CD4-positive, alpha-beta memory T cell (primary cell): ENCODE results near the gene SPAG9. TPM values are rescaled to one million over a fixed set of nuclear protein-coding genes. Genes with fewer than 3 reads are reported as not detected.

Experiments used
- CTCF ChIA-PET: fragments of 350-600 bp; sonication (Branson Sonifier 250); formaldehyde crosslinking; loops from one replicate; lab custom pipeline; 2021; ENCODE audit warnings: inconsistent platforms; ENCODE audit not compliant: partially characterized antibody; lab: Charles Lee
- POLR2A ChIA-PET: fragments of 350-600 bp; sonication (Branson Sonifier 250); formaldehyde crosslinking; loops from one replicate; lab custom pipeline; 2021; ENCODE audit not compliant: partially characterized antibody; lab: Charles Lee
- DNase-seq, 5 donors: peaks; one replicate each; pipeline versions ENCODE4 v3.0.0 to v3.0.0-alpha.2; 2020 to 2022; ENCODE audit warnings: mixed read lengths in 1 of 5
- H3K27ac ChIP-seq: one replicate; pipeline ENCODE4 v1.7.0; 2013; ENCODE audit warnings: low read depth, low read length
- H3K27me3 ChIP-seq: 2 replicates; pipeline ENCODE4 v1.7.0; 2013; ENCODE audit warnings: mild to moderate bottlenecking, low read length, moderate library complexity; ENCODE audit not compliant: insufficient read depth
- H3K36me3 ChIP-seq: 2 replicates; pipeline ENCODE4 v1.7.0; 2013; ENCODE audit warnings: mild to moderate bottlenecking, low read length, moderate library complexity; ENCODE audit not compliant: insufficient read depth
- H3K4me1 ChIP-seq: 2 replicates; pipeline ENCODE4 v1.7.0; 2013; ENCODE audit warnings: mild to moderate bottlenecking, low read length, moderate library complexity; ENCODE audit not compliant: insufficient read depth
- H3K4me3 ChIP-seq, 2 donors: one replicate each; pipeline ENCODE4 v1.7.0; 2013; ENCODE audit warnings: low read length in 2 of 2, mild to moderate bottlenecking in 1 of 2
- H3K9me3 ChIP-seq, 2 donors: one replicate each; pipeline ENCODE4 v1.7.0; 2013; ENCODE audit warnings: low read length in 2 of 2, control low read depth in 1 of 2; ENCODE audit not compliant: control insufficient read depth in 1 of 2
- H3K27ac Mint-ChIP-seq, 7 donors: one replicate each; pipeline ENCODE4 v1.8.0; 2020 to 2021; ENCODE audit warnings: mixed read lengths in 7 of 7, mild to moderate bottlenecking in 6 of 7, inconsistent platforms in 3 of 7, moderate library complexity in 3 of 7
- H3K27me3 Mint-ChIP-seq, 2 donors: one replicate each; pipeline ENCODE4 v1.8.0; 2020 to 2021; ENCODE audit warnings: mixed read lengths in 2 of 2
- H3K36me3 Mint-ChIP-seq, 2 donors: one replicate each; pipeline ENCODE4 v1.8.0; 2020 to 2021; ENCODE audit warnings: mixed read lengths in 2 of 2, inconsistent platforms in 1 of 2, mild to moderate bottlenecking in 1 of 2
- H3K4me1 Mint-ChIP-seq, 4 donors: one replicate each; pipeline ENCODE4 v1.8.0; 2020 to 2021; ENCODE audit warnings: mixed read lengths in 4 of 4, mild to moderate bottlenecking in 1 of 4
- H3K4me3 Mint-ChIP-seq, 8 donors: one replicate each; pipeline ENCODE4 v1.8.0; 2020 to 2021; ENCODE audit warnings: mixed read lengths in 8 of 8, mild to moderate bottlenecking in 7 of 8, moderate library complexity in 6 of 8, inconsistent platforms in 3 of 8
- H3K9me3 Mint-ChIP-seq, 8 donors: one replicate each; pipeline ENCODE4 v1.8.0; 2020 to 2021; ENCODE audit warnings: mixed read lengths in 8 of 8, mild to moderate bottlenecking in 5 of 8, inconsistent platforms in 3 of 8, moderate library complexity in 1 of 8
- intact Hi-C: fragments of 100-400 bp; cut with micrococcal nuclease; formaldehyde crosslinking; loops from one replicate; pipeline ENCODE4 v1.15.1; 2023
- polyA plus RNA-seq, 2 donors: library from polyadenylated mRNA; unstranded; fragments of 300-500 nt; fragmentation: Illumina TruSeq; gene quantifications; one replicate each; pipeline ENCODE4 v1.2.3, GENCODE V29; 2021
- total RNA-seq, 2 experiments: library from RNA; stranded (reverse); gene quantifications; one replicate each; pipeline ENCODE4 v1.2.3, GENCODE V29; 2021

Gene SPAG9
- total and polyA plus RNA-seq, 4 experiments from 2014 or later: 3.2 to 62.3 (median 36.0) TPM

GRCh38 chr17:50979524-50979927 lies 141.1 kb downstream of the SPAG9 start:
- intact Hi-C loops: no loop called here
- H3K36me3 Mint-ChIP-seq: peaks cover 44 to 75% of the 10 kb centered on the region in 2 donors
- ChIA-PET CTCF (interaction anchor here (0.7 to 1.0 kb wide), 2 partner anchors 21 to 127 kb away, joined by 4 to 7 read pairs; no protein-coding TSS in a partner anchor), POLR2A (no interaction called here)
- H3K9me3 Mint-ChIP-seq: no peaks in the 10 kb centered on the region
- H3K27ac Mint-ChIP-seq: peak overlapping the region in 1 of 7 donors; percentile 19
- H3K4me1 Mint-ChIP-seq: peaks cover 13 to 27% (median 18%) of the 10 kb centered on the region in 4 donors
- DNase-seq: no peak
- no peaks in the 10 kb centered on the region for H3K27me3 ChIP-seq
- no peak overlapping the region for H3K27ac ChIP-seq
- H3K36me3 ChIP-seq: peaks cover 35% of the 10 kb centered on the region
- H3K4me3 ChIP-seq: no peak overlapping the region
- no peaks in the 10 kb centered on the region for H3K9me3 ChIP-seq
- no peak overlapping the region for H3K4me3 Mint-ChIP-seq
- H3K4me1 ChIP-seq: peaks cover 17% of the 10 kb centered on the region
- H3K27me3 Mint-ChIP-seq: no peaks in the 10 kb centered on the region

DNA sequence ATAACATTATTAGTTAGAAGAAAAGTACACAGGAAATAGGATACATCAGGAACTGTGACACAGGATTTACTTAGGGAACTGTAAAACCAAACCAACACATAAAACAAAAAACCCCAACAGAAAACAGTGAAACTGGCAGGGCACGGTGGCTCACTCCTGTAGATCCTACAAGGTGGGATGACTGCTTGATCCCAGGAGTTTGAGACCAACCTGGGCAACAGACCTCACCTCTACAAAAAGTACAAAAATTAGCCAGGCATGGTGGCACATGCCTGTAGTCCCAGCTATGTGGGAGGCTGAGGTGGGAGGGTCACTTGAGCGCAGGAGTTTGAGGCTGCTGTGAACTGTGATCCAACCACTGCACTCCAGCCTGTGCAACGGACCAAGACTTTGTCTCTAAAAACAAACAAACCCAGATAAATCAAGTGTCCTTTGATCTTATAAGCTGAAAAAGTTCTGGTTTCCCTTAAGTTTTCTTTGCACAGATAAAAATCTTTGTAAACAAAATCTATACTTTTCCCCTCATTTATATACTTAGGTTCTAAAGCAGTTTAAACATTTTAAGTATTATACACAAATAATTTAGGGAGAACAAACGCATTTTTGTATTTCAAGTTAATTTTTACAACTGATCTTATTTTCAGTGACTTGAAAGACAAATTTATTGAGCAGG lies 143.0 kb downstream of the SPAG9 start:
- H3K27me3 ChIP-seq: no peaks in the 10 kb centered on the region
- H3K27ac ChIP-seq: no peak overlapping the region
- H3K4me1 ChIP-seq: peaks cover 17% of the 10 kb centered on the region
- Mint-ChIP-seq H3K4me1 (peaks cover 13 to 27% (median 18%) of the 10 kb centered on the region in 4 donors), H3K27me3 (no peaks in the 10 kb centered on the region), H3K27ac (peak overlapping the region in 4 of 7 donors; percentile 9 to 91 (median 66)), H3K4me3 (peak overlapping the region in 1 of 8 donors; percentile 64), H3K36me3 (peaks cover 47 to 72% of the 10 kb centered on the region in 2 donors), H3K9me3 (no peaks in the 10 kb centered on the region)
- no peak overlapping the region for H3K4me3 ChIP-seq
- H3K36me3 ChIP-seq: peaks cover 39% of the 10 kb centered on the region
- CTCF ChIA-PET: interaction anchor here (1.0 to 2.2 kb wide), 4 partner anchors 21 to 175 kb away, joined by 4 to 7 read pairs (median 6); partner anchors contain the start of gene NME1
- intact Hi-C loops: no loop called here
- POLR2A ChIA-PET: interaction anchor here (2.0 kb wide), 1 partner anchor 112 kb away, joined by 4 read pairs; the partner anchor contains the start of gene TOB1
- H3K9me3 ChIP-seq: no peaks in the 10 kb centered on the region
- DNase-seq: no peak

DNA sequence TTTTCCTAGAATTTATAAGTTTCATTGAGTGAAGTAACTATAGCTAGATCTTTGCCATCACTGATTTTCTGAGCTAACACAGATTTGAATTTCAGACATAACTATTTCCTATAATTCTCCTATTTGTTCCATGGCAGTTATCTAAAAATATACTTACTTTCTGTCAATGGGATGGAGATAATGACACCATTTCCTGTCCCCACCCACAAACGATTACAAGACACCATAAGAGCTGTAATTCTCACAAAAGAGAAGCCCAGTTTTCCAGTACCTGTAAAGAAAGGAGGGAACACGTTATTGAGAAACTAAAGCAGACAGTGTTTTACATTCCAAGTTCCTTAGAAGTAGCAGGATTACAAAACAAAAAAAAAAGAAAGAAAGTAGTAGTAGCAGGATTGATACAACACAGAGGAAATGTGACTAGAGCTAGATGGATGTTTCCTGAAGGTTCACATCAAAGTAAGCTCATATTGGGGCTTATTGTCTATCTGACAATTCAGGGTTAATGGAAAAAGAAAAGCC lies 143.7 kb downstream of the SPAG9 start:
- CTCF ChIA-PET: interaction anchor here (1.5 to 2.2 kb wide), 4 partner anchors 20 to 176 kb away, joined by 4 to 8 read pairs (median 7); partner anchors contain the start of gene NME1
- Histone ChIP-seq H3K36me3 (peaks cover 33% of the 10 kb centered on the region), H3K4me3 (no peak overlapping the region), H3K4me1 (peaks cover 17% of the 10 kb centered on the region), H3K9me3 (no peaks in the 10 kb centered on the region), H3K27me3 (no peaks in the 10 kb centered on the region), H3K27ac (no peak overlapping the region)
- POLR2A ChIA-PET: interaction anchor here (2.0 kb wide), 1 partner anchor 111 kb away, joined by 4 read pairs; the partner anchor contains the start of gene TOB1
- H3K36me3 Mint-ChIP-seq: peaks cover 47 to 69% of the 10 kb centered on the region in 2 donors
- H3K27ac Mint-ChIP-seq: peak overlapping the region in 4 of 7 donors; percentile 48 to 91 (median 72)
- H3K27me3 Mint-ChIP-seq: no peaks in the 10 kb centered on the region
- no peaks in the 10 kb centered on the region for H3K9me3 Mint-ChIP-seq
- intact Hi-C loops: no loop called here
- no peak for DNase-seq
- H3K4me1 Mint-ChIP-seq: peaks cover 13 to 27% (median 18%) of the 10 kb centered on the region in 4 donors
- peak overlapping the region in 2 of 8 donors; percentile 47 to 64 for H3K4me3 Mint-ChIP-seq

DNA sequence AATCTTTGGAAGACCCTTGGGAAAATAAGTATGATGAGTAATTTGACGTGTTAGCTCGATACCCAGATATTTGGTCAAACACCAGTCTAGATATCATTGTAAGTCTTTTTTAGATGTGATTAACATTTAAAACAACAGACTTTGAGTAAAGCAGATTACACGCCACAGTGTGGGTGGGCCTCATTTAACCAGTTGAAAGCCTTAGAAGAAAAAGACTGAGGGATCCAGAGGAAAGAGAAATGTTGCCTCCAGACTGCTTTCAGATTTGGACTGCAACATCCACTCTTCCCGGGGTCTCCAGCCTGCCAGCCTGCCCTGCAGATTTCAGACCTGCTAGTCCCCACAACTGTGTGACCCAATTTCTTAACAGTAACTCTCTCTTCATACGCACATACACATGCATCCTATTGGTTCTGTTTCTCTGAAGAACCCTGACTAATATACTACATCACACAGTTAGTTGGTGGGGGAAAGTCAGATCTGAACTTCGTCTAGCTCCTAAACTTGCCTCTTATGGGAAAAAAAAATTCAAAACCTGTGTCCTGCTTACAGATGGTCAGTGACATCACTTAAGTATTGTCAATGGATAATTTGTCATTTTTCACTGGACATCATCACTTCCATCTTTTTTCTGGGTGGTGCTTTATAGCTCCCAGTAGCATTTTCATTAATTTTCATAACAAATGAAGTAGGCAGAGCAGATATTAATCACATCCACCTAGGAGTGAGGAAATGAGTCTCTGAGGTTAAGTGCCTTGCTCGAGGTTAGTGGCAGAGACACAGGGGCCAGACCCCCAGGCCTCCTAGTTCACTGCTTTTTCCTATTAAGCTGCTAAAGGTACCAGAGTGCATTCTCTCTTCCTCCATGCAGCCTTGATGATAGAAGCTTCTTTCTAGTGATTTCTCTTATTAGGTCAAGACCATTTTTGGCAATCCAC lies 146.8 kb downstream of the SPAG9 start:
- peaks cover 22% of the 10 kb centered on the region for H3K36me3 ChIP-seq
- no peaks in the 10 kb centered on the region for H3K9me3 Mint-ChIP-seq
- no peak for DNase-seq
- intact Hi-C loops: no loop called here
- H3K4me1 ChIP-seq: peaks cover 17% of the 10 kb centered on the region
- no peaks in the 10 kb centered on the region for H3K27me3 Mint-ChIP-seq
- no peaks in the 10 kb centered on the region for H3K9me3 ChIP-seq
- ChIA-PET POLR2A (no interaction called here), CTCF (interaction anchor here (1.3 kb wide), 1 partner anchor 122 kb away, joined by 5 read pairs; no protein-coding TSS in a partner anchor)
- peaks cover 15 to 22% (median 18%) of the 10 kb centered on the region in 4 donors for H3K4me1 Mint-ChIP-seq
- no peak overlapping the region for H3K4me3 ChIP-seq
- no peaks in the 10 kb centered on the region for H3K27me3 ChIP-seq
- no peak overlapping the region for H3K4me3 Mint-ChIP-seq
- no peak overlapping the region for H3K27ac Mint-ChIP-seq
- H3K36me3 Mint-ChIP-seq: peaks cover 38 to 65% of the 10 kb centered on the region in 2 donors
- H3K27ac ChIP-seq: no peak overlapping the region

GRCh38 chr17:50972577-50972976 lies 148.1 kb downstream of the SPAG9 start:
- Histone ChIP-seq H3K4me3 (no peak overlapping the region), H3K36me3 (peaks cover 16% of the 10 kb centered on the region), H3K27ac (no peak overlapping the region), H3K4me1 (peaks cover 8% of the 10 kb centered on the region), H3K9me3 (no peaks in the 10 kb centered on the region), H3K27me3 (no peaks in the 10 kb centered on the region)
- H3K27ac Mint-ChIP-seq: peak overlapping the region in 1 of 7 donors; percentile 70
- ChIA-PET POLR2A (no interaction called here), CTCF (no interaction called here)
- DNase-seq: no peak
- no peaks in the 10 kb centered on the region for H3K27me3 Mint-ChIP-seq
- H3K9me3 Mint-ChIP-seq: no peaks in the 10 kb centered on the region
- peaks cover 7 to 11% (median 9%) of the 10 kb centered on the region in 4 donors for H3K4me1 Mint-ChIP-seq
- H3K36me3 Mint-ChIP-seq: peaks cover 31 to 58% of the 10 kb centered on the region in 2 donors
- no peak overlapping the region for H3K4me3 Mint-ChIP-seq
- intact Hi-C loops: no loop called here

GRCh38 chr17:50967795-50968194 lies 152.9 kb downstream of the SPAG9 start:
- Mint-ChIP-seq H3K27me3 (no peaks in the 10 kb centered on the region), H3K27ac (peak overlapping the region in 2 of 7 donors; percentile 29 to 41), H3K4me3 (no peak overlapping the region), H3K36me3 (peaks cover 22 to 41% of the 10 kb centered on the region in 2 donors), H3K4me1 (peaks cover 4 to 11% (median 8%) of the 10 kb centered on the region in 4 donors), H3K9me3 (no peaks in the 10 kb centered on the region)
- H3K27me3 ChIP-seq: no peaks in the 10 kb centered on the region
- H3K27ac ChIP-seq: no peak overlapping the region
- ChIA-PET POLR2A (no interaction called here), CTCF (interaction anchor here (1.4 kb wide), 1 partner anchor 11 kb away, joined by 6 read pairs; no protein-coding TSS in a partner anchor)
- no peaks in the 10 kb centered on the region for H3K36me3 ChIP-seq
- no peaks in the 10 kb centered on the region for H3K9me3 ChIP-seq
- no peaks in the 10 kb centered on the region for H3K4me1 ChIP-seq
- no peak overlapping the region for H3K4me3 ChIP-seq
- DNase-seq: no peak
- intact Hi-C loops: no loop called here
